ENCODE measurements around the gene TTC9B.

The TTC9B gene

GRCh38 chr19:40198272-40198990 lies 19.8 kb downstream of the TTC9B start:
- no CpG with 5 or more reads among the region's 29 CpGs for WGBS (ENCODE audit: extremely low coverage, insufficient coverage, insufficient read length)

DNA sequence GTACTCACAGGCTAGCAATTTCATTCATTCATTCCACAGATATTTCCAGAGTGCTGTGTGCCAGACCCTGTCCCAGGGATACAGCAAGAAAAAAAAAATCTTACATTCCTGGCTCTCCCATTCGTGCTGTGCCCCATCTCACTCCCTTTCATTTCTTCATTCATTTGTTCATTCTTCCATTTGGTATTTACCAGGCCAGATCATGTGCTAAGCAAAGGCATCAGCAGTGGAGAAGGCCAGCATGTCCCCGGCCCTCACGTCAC lies 24.7 kb downstream of the TTC9B start:
- H2BK5ac ChIP-seq (ENCODE audit: low read depth, low read length, poor library complexity), result no peak overlapping the region
- no peak overlapping the region for H3K18ac ChIP-seq (ENCODE audit: low read length)
- no peaks in the 10 kb centered on the region for H3K9me3 ChIP-seq (ENCODE audit: insufficient read depth, low read depth, low read length)
- H3K79me1 ChIP-seq (ENCODE audit: low read length), result peaks cover 4% of the 10 kb centered on the region
- H3K36me3 ChIP-seq (ENCODE audit: control insufficient read depth in 1 of 2, insufficient read depth in 2 of 2, low read length in 2 of 2), result no peaks in the 10 kb centered on the region
- H3K79me2 ChIP-seq (ENCODE audit: control insufficient read depth, insufficient read depth, low read length, poor library complexity), result peaks cover 3% of the 10 kb centered on the region
- peak in 1 of 2 donors; percentile 79 for DNase-seq
- no peak overlapping the region for H2BK12ac ChIP-seq (ENCODE audit: low read length)
- no CpG with 5 or more reads among the region's 3 CpGs for WGBS (ENCODE audit: extremely low coverage, insufficient coverage, insufficient read length)
- H3K4me2 ChIP-seq (ENCODE audit: low read length), result no peak overlapping the region
- H3K4me1 ChIP-seq (ENCODE audit: control insufficient read depth in 1 of 2, insufficient read depth in 2 of 2, low read length in 2 of 2), result peaks cover 0 to 5% of the 10 kb centered on the region in 2 experiments
- H3K27ac ChIP-seq (ENCODE audit: low read depth, low read length), result no peak overlapping the region
- no peak overlapping the region for H3K23ac ChIP-seq (ENCODE audit: low read length)
- H3K27me3 ChIP-seq (ENCODE audit: insufficient read depth, low read length), result no peaks in the 10 kb centered on the region
- no peak overlapping the region for H2AK5ac ChIP-seq (ENCODE audit: low read length)
- H4K8ac ChIP-seq (ENCODE audit: low read depth, low read length), result no peak overlapping the region
- H3K9ac ChIP-seq (ENCODE audit: low read length), result no peak overlapping the region
- no peak overlapping the region for H2BK120ac ChIP-seq (ENCODE audit: insufficient read depth, low read length, poor library complexity)
- H3K4ac ChIP-seq (ENCODE audit: low read depth, low read length), result no peak overlapping the region
- H4K91ac ChIP-seq (ENCODE audit: low read depth, low read length), result no peak overlapping the region
- no peak overlapping the region for H4K12ac ChIP-seq (ENCODE audit: low read depth, low read length)
- no peak overlapping the region for H2AFZ ChIP-seq (ENCODE audit: insufficient read depth, low read length, poor library complexity)
- H3K4me3 ChIP-seq (ENCODE audit: low read depth, low read length), result no peak overlapping the region
- H3K14ac ChIP-seq (ENCODE audit: low read length), result no peak overlapping the region

More at GRCh38 chr19:40198272-40198990, 19.8 kb downstream of the TTC9B start:
- Histone ChIP-seq H3K79me2 (ENCODE audit: control insufficient read depth, insufficient read depth, low read length, poor library complexity) (no peaks in the 10 kb centered on the region), H2BK12ac (ENCODE audit: low read length) (no peak overlapping the region), H3K9ac (ENCODE audit: low read length) (no peak overlapping the region), H3K4me3 (ENCODE audit: low read depth, low read length) (no peak overlapping the region), H4K8ac (ENCODE audit: low read depth, low read length) (no peak overlapping the region), H3K4me1 (ENCODE audit: control insufficient read depth in 1 of 2, insufficient read depth in 2 of 2, low read length in 2 of 2) (no peaks in the 10 kb centered on the region), H4K91ac (ENCODE audit: low read depth, low read length) (no peak overlapping the region), H3K9me3 (ENCODE audit: insufficient read depth, low read depth, low read length) (no peaks in the 10 kb centered on the region), H3K4me2 (ENCODE audit: low read length) (no peak overlapping the region), H3K23ac (ENCODE audit: low read length) (no peak overlapping the region), H3K27me3 (ENCODE audit: insufficient read depth, low read length) (no peaks in the 10 kb centered on the region), H3K79me1 (ENCODE audit: low read length) (no peaks in the 10 kb centered on the region), H3K27ac (ENCODE audit: low read depth, low read length) (no peak overlapping the region), H2BK120ac (ENCODE audit: insufficient read depth, low read length, poor library complexity) (no peak overlapping the region), H3K14ac (ENCODE audit: low read length) (no peak overlapping the region), H3K18ac (ENCODE audit: low read length) (no peak overlapping the region), H3K36me3 (ENCODE audit: control insufficient read depth in 1 of 2, insufficient read depth in 2 of 2, low read length in 2 of 2) (no peaks in the 10 kb centered on the region), H3K4ac (ENCODE audit: low read depth, low read length) (no peak overlapping the region), H2AK5ac (ENCODE audit: low read length) (no peak overlapping the region), H4K12ac (ENCODE audit: low read depth, low read length) (no peak overlapping the region), H2AFZ (ENCODE audit: insufficient read depth, low read length, poor library complexity) (no peak overlapping the region), H2BK5ac (ENCODE audit: low read depth, low read length, poor library complexity) (no peak overlapping the region)
- no peak for DNase-seq

DNA sequence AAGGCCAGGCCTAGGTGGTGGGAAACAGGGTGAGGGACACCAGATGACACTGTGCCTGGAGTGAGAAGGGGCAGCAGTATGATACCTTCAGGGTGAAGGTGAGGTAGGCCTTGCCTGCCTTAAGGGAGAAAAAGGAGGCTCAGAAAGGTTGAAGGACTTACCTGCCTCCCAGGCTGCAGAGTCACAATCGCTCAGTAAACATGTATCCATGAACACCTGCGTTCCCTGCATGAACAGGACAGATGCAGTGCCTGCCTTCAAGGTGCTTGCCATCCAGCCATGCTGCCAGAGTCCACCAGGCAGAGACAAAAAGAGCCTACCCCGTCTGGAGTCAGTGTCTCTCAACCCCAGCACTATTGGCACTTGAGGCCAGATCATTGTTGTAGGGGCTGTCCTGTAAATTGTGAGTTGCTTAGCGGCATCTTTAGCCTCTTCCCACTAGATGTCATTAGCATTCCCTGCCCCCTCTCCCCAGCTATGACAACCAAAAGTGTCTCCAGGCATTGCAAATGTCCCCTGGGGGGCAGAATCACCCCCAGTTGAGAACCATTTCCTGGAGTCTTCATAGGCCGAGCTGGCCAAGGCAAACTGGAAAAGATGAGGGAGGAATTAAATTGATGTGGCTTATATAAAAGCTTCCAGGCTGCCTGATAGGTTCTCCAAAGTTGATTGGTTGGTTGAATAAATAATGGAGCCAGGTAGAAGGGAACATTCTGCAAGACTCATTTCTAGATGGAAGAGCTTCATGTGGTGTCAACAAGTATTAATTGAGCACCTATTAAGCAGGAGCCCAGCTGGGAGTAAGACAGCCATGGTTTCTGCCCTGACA lies 25.2 kb downstream of the TTC9B start:
- Histone ChIP-seq H3K79me1 (ENCODE audit: low read length) (peaks cover 4% of the 10 kb centered on the region), H3K27me3 (ENCODE audit: insufficient read depth, low read length) (no peaks in the 10 kb centered on the region), H3K4me1 (ENCODE audit: control insufficient read depth in 1 of 2, insufficient read depth in 2 of 2, low read length in 2 of 2) (peaks cover 0 to 5% of the 10 kb centered on the region in 2 experiments), H2BK120ac (ENCODE audit: insufficient read depth, low read length, poor library complexity) (no peak overlapping the region), H2AK5ac (ENCODE audit: low read length) (no peak overlapping the region), H2BK5ac (ENCODE audit: low read depth, low read length, poor library complexity) (no peak overlapping the region), H3K4ac (ENCODE audit: low read depth, low read length) (no peak overlapping the region), H2BK12ac (ENCODE audit: low read length) (no peak overlapping the region), H3K14ac (ENCODE audit: low read length) (no peak overlapping the region), H3K9me3 (ENCODE audit: insufficient read depth, low read depth, low read length) (no peaks in the 10 kb centered on the region), H3K36me3 (ENCODE audit: control insufficient read depth in 1 of 2, insufficient read depth in 2 of 2, low read length in 2 of 2) (no peaks in the 10 kb centered on the region), H4K12ac (ENCODE audit: low read depth, low read length) (no peak overlapping the region), H3K27ac (ENCODE audit: low read depth, low read length) (no peak overlapping the region), H3K9ac (ENCODE audit: low read length) (no peak overlapping the region), H3K18ac (ENCODE audit: low read length) (no peak overlapping the region), H3K79me2 (ENCODE audit: control insufficient read depth, insufficient read depth, low read length, poor library complexity) (peaks cover 3% of the 10 kb centered on the region), H3K23ac (ENCODE audit: low read length) (no peak overlapping the region), H4K8ac (ENCODE audit: low read depth, low read length) (no peak overlapping the region), H4K91ac (ENCODE audit: low read depth, low read length) (no peak overlapping the region), H3K4me2 (ENCODE audit: low read length) (no peak overlapping the region), H3K4me3 (ENCODE audit: low read depth, low read length) (peak overlapping the region; percentile 32), H2AFZ (ENCODE audit: insufficient read depth, low read length, poor library complexity) (no peak overlapping the region)
- DNase-seq, result no peak
- no CpG with 5 or more reads among the region's 5 CpGs for WGBS (ENCODE audit: extremely low coverage, insufficient coverage, insufficient read length)

GRCh38 chr19:40191836-40192646 lies 26.1 kb downstream of the TTC9B start:
- H2AFZ ChIP-seq (ENCODE audit: insufficient read depth, low read length, poor library complexity), result peak overlapping the region; percentile 48
- peaks cover 3% of the 10 kb centered on the region for H3K79me2 ChIP-seq (ENCODE audit: control insufficient read depth, insufficient read depth, low read length, poor library complexity)
- H3K14ac ChIP-seq (ENCODE audit: low read length), result peak overlapping the region; percentile 24
- peak overlapping the region; percentile 90 for H3K4me3 ChIP-seq (ENCODE audit: low read depth, low read length)
- H3K4ac ChIP-seq (ENCODE audit: low read depth, low read length), result no peak overlapping the region
- H3K36me3 ChIP-seq (ENCODE audit: control insufficient read depth in 1 of 2, insufficient read depth in 2 of 2, low read length in 2 of 2), result no peaks in the 10 kb centered on the region
- H3K9me3 ChIP-seq (ENCODE audit: insufficient read depth, low read depth, low read length), result no peaks in the 10 kb centered on the region
- peaks cover 0 to 5% of the 10 kb centered on the region in 2 experiments for H3K4me1 ChIP-seq (ENCODE audit: control insufficient read depth in 1 of 2, insufficient read depth in 2 of 2, low read length in 2 of 2)
- H3K27ac ChIP-seq (ENCODE audit: low read depth, low read length), result no peak overlapping the region
- no peak overlapping the region for H4K12ac ChIP-seq (ENCODE audit: low read depth, low read length)
- peak overlapping the region; percentile 15 for H3K18ac ChIP-seq (ENCODE audit: low read length)
- peak overlapping the region; percentile 89 for H3K4me2 ChIP-seq (ENCODE audit: low read length)
- H4K91ac ChIP-seq (ENCODE audit: low read depth, low read length), result no peak overlapping the region
- peaks cover 4% of the 10 kb centered on the region for H3K79me1 ChIP-seq (ENCODE audit: low read length)
- no peak overlapping the region for H2BK5ac ChIP-seq (ENCODE audit: low read depth, low read length, poor library complexity)
- H3K23ac ChIP-seq (ENCODE audit: low read length), result no peak overlapping the region
- no CpG with 5 or more reads among the region's 62 CpGs for WGBS (ENCODE audit: extremely low coverage, insufficient coverage, insufficient read length)
- H4K8ac ChIP-seq (ENCODE audit: low read depth, low read length), result peak overlapping the region; percentile 37
- H2BK12ac ChIP-seq (ENCODE audit: low read length), result no peak overlapping the region
- DNase-seq, result peak in 1 of 2 donors; percentile 33
- H3K27me3 ChIP-seq (ENCODE audit: insufficient read depth, low read length), result no peaks in the 10 kb centered on the region
- H2AK5ac ChIP-seq (ENCODE audit: low read length), result no peak overlapping the region
- no peak overlapping the region for H2BK120ac ChIP-seq (ENCODE audit: insufficient read depth, low read length, poor library complexity)
- no peak overlapping the region for H3K9ac ChIP-seq (ENCODE audit: low read length)
